ENCODE results near the gene RGS12.
A peak's percentile ranks its signal among the peaks of the same experiment; 100 is the strongest.

RGS12 gene

DNA sequence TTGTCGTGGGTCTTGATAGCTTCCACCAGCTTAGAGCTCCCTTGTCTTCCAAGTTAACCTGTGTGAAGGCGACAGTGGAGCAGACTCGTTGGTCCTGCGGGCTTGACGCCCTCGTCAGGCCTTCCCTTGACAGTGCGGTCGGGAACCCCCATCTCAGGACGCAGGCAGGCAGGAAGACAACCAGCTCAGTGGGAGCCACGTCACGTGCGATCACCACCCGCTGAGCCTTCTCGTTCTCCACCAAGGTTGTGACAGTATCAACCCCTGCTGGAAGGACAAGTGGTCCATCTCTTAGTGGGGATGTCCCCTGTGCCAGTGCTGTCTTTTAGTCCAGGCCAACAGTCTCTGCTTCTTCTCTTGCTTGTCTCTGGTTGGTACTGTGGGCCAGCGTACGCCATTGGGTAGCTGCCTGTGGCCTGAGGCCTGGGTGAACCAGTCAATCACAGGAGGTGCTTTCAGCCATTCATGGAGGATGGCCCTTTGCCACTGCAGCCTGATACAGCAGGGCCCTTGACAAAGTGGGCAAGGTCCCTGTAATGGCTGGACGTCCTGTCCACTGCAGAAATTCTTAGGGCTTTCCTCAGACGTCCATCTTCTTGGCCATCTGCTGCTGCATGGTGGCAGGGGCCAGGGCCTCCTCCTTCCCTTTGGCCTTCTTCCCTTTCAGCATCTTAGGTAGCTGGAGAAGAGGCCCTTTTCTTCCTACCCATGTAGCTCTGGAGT, 31.4 kb downstream of the RGS12 start:
- no peak for DNase-seq (ENCODE audit: extremely low read depth in 1 of 2, low read depth in 1 of 2)

GRCh38 chr4:3328814-3329663, 36.2 kb downstream of the RGS12 start:
- no peak for DNase-seq (ENCODE audit: extremely low read depth in 1 of 2, low read depth in 1 of 2)

- DNase-seq (ENCODE audit: extremely low read depth in 1 of 2, low read depth in 1 of 2), result no peak
Observed at GRCh38 chr4:3329887-3330286, 37.1 kb downstream of the RGS12 start.

GRCh38 chr4:3330707-3331106, 37.9 kb downstream of the RGS12 start:
- no peak for DNase-seq (ENCODE audit: extremely low read depth in 1 of 2, low read depth in 1 of 2)

GRCh38 chr4:3331511-3332394, 38.9 kb downstream of the RGS12 start:
- no peak for DNase-seq (ENCODE audit: extremely low read depth in 1 of 2, low read depth in 1 of 2)

DNA sequence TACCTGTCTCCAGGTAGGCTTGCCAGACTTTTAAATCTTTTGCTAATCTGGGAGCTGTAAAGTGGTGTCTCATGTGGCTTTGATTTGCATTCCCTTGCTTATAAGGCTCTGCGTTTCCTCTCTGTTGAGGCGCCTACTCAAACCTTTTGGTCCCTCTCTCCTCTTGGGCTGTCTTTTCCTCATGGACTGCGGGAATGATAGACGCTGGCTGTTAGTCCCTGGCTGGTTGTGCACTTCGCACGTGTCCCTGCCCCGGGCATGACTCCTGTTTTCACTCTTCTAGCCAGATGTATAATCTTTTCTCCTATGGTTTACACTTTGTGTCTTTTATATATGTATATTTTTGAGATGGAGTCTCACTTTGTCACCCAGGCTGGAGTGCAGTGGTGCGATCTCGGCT, 39.7 kb downstream of the RGS12 start:
- DNase-seq (ENCODE audit: extremely low read depth in 1 of 2, low read depth in 1 of 2), result no peak

GRCh38 chr4:3334316-3334715, 41.5 kb downstream of the RGS12 start:
- no peak for DNase-seq (ENCODE audit: extremely low read depth in 1 of 2, low read depth in 1 of 2)

DNA sequence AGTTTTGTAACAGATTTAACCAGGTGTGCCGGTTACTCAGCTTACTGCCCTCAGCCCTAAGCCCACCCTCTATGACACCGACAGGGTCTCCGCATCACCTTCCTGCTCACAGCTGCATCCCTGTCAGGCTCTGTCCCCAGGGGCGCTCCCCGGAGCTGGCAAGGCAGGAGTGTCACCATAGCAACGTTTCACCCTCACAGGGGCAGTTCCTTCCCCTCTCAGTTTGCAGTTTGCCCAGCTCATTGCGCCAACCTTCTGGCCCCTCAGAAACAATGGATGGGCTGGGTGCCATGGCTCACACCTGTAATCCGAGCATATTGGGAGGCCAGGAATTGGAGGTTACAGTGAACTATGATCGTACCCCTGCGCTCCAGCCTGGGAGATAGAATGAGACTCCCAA, 42.6 kb downstream of the RGS12 start:
- no peak for DNase-seq (ENCODE audit: extremely low read depth in 1 of 2, low read depth in 1 of 2)

DNA sequence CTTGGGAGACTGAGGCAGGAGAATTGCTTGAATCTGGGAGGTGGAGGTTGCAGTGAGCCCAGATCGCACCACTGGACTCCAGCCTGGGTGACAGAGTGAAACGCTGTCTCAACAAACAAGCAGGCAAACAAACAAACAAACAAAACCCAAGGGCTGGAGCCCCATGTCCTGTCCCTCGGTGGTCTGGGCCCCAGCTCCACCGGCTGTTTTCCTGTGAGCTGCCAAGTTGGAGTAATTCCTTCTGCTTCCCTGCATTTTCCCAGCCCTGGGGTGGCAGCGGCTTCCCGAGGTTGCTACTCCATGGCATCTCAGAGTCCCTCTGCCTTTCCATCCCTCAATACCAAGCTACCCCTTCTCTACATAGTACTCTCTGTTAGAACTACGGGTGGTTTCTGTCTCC, 43.2 kb downstream of the RGS12 start:
- no peak for DNase-seq (ENCODE audit: extremely low read depth in 1 of 2, low read depth in 1 of 2)

GRCh38 chr4:3336382-3337356, 43.8 kb downstream of the RGS12 start:
- DNase-seq (ENCODE audit: extremely low read depth in 1 of 2, low read depth in 1 of 2), result no peak

DNA sequence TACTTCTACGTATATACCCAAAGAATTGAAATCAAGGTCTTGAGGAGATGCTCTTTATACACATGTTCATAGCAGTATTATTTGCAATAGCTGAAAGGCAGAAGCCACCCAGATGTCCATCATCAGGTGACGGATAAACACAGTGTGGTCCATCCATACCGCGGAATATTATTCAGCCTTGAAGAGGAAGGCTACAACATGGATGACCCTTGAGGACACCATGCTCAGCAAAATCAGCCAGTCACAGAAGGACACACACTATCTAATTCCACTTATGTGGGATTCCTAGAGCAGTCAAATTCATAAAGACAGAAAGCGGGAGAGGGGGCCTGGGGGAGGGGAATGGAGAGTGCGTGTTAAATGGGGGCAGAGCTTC, 44.5 kb downstream of the RGS12 start:
- no peak for DNase-seq (ENCODE audit: extremely low read depth in 1 of 2, low read depth in 1 of 2)

DNA sequence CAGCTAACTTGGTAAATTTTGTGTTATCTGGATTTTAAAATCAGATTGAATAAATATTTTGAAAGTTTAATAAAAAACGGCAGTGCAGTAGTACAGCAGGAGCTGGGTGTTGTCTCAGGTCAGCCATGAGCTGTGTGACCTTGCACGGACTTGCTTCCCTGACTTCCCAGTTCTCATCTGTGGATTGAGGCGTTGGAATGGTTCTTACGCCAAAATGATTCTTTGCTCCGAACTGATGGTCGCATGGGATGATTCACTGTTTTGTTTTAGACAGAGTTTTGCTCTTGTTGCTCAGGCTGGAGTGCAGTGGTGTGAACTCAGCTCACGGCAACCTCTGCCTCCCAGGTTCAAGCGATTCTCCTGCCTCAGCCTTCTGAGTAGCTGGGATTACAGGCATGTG, 45.0 kb downstream of the RGS12 start:
- DNase-seq (ENCODE audit: extremely low read depth in 1 of 2, low read depth in 1 of 2), result no peak

GRCh38 chr4:3338321-3338838, 45.6 kb downstream of the RGS12 start:
- no peak for DNase-seq (ENCODE audit: extremely low read depth in 1 of 2, low read depth in 1 of 2)

DNA sequence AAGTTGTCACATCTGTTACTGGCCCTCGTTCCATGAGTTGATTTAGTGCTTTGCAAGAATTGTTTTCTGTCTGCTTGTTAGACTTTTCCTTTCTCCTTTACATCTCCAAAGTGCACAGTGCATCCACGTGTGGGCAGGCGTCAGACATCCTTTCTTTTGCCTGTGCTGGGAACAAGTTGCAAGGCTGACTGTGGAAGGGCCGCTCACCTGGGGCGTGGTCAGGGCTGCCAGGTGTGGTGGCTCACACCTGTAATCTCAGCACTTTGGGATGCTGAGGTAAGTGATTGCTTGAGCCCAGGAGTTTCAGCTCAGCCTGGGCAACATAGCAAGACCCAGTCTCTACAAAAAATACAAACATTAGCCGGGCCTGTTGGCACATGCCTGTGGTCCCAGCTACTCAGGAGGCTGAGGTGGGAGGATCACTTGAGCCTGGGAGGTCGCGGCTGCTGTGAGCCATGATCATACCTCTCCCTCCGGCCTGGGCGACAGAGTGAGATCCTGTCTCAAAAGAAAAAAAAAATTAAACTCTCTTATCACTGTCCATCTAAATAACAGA, 46.2 kb downstream of the RGS12 start:
- DNase-seq (ENCODE audit: extremely low read depth in 1 of 2, low read depth in 1 of 2), result no peak

GRCh38 chr4:3339577-3339976, 46.8 kb downstream of the RGS12 start:
- DNase-seq (ENCODE audit: extremely low read depth in 1 of 2, low read depth in 1 of 2), result no peak

GRCh38 chr4:3340038-3340699, 47.3 kb downstream of the RGS12 start:
- DNase-seq (ENCODE audit: extremely low read depth in 1 of 2, low read depth in 1 of 2), result no peak

DNA sequence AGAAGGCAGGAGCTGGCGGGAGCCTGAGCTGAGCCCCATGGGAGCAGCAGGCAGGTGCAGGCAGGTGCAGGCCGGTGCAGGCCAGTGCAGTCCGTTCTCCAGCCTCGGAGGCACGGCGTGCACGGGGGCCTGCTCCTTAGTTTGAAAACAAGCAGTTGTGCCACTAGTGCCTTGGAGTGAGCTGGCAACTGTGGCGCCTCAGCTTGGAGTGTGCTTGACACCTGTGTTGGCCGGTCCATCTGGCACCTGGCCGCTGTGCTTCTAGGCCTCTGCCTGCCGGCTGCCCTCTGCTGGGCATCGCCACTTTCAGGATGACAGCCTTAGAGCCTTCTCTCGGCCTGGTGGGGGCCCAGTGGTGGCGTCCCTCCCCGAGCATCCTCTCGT, 47.9 kb downstream of the RGS12 start:
- DNase-seq (ENCODE audit: extremely low read depth in 1 of 2, low read depth in 1 of 2), result no peak

DNA sequence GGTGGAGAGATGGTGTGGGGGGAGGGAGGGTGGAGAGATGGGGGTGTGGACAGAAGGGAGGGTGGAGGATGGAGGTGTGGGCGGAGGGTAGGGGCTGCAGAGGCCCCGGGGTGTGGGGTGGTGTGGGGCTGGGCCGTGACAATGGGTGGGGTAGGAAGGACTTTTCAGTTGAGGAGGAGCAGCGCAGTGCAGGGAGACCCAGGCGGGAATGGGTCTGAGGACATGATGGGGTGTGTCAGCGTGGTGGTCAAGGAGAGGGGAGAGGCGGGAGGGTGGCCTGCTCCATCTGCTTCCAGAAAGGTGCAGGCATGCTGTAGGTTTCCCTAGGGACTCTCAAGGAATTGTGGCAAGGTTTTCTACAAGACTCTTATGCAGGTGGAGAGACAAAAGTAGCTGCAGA, 48.9 kb downstream of the RGS12 start:
- no peak for DNase-seq (ENCODE audit: extremely low read depth in 1 of 2, low read depth in 1 of 2)

- DNase-seq (ENCODE audit: extremely low read depth in 1 of 2, low read depth in 1 of 2), result peak in 1 of 2 donors; percentile 13
Observed at GRCh38 chr4:3342182-3342854, 49.5 kb downstream of the RGS12 start.

Data from stimulated activated CD8-positive, alpha-beta memory T cell treated with anti-CD3 and anti-CD28 coated beads, Interleukin-7, amount 100 ng/mL, for 48 hours (primary cell).